Limb (tissue), 2 donors: ENCODE measurements around the gene KLK3.
"Not testable (repeated sequence)": the region's sequence is repeated elsewhere in the genome, so short reads cannot be mapped to it uniquely, and the experiment has no call there.

Experiments used
- DNase-seq, 2 donors: peaks; one replicate each; pipeline ENCODE4 v3.0.0-alpha.2; 2016; ENCODE audit errors: extremely low spot score in 2 of 2

Gene KLK3

DNA sequence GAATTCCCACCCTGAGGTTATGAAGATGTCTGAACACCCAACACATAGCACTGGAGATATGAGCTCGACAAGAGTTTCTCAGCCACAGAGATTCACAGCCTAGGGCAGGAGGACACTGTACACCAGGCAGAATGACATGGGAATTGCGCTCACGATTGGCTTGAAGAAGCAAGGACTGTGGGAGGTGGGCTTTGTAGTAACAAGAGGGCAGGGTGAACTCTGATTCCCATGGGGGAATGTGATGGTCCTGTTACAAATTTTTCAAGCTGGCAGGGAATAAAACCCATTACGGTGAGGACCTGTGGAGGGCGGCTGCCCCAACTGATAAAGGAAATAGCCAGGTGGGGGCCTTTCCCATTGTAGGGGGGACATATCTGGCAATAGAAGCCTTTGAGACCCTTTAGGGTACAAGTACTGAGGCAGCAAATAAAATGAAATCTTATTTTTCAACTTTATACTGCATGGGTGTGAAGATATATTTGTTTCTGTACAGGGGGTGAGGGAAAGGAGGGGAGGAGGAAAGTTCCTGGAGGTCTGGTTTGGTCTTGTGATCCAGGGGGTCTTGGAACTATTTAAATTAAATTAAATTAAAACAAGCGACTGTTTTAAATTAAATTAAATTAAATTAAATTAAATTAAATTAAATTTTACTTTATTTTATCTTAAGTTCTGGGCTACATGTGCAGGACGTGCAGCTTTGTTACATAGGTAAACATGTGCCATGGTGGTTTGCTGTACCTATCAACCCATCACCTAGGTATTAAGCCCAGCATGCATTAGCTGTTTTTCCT is 7.0 kb downstream of the KLK3 start:
- no peak for DNase-seq

DNA sequence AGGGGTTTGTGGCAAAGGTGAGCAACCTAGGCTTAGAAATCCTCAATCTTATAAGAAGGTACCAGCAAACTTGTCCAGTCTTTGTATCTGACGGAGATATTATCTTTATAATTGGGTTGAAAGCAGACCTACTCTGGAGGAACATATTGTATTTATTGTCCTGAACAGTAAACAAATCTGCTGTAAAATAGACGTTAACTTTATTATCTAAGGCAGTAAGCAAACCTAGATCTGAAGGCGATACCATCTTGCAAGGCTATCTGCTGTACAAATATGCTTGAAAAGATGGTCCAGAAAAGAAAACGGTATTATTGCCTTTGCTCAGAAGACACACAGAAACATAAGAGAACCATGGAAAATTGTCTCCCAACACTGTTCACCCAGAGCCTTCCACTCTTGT is 14.8 kb downstream of the KLK3 start:
- DNase-seq: no peak

DNA sequence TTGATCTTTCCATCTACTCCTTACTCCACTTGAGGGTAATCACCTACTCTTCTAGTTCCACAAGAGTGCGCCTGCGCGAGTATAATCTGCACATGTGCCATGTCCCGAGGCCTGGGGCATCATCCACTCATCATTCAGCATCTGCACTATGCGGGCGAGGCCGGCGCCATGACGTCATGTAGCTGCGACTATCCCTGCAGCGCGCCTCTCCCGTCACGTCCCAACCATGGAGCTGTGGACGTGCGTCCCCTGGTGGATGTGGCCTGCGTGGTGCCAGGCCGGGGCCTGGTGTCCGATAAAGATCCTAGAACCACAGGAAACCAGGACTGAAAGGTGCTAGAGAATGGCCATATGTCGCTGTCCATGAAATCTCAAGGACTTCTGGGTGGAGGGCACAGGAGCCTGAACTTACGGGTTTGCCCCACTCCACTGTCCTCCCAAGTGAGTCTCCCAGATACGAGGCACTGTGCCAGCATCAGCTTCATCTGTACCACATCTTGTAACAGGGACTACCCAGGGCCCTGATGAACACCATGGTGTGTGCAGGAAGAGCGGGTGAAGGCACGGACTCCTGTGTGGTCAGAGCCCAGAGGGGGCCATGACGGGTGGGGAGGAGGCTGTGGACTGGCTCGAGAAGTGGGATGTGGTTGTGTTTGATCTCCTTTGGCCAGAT is 15.8 kb downstream of the KLK3 start:
- no peak for DNase-seq

DNA sequence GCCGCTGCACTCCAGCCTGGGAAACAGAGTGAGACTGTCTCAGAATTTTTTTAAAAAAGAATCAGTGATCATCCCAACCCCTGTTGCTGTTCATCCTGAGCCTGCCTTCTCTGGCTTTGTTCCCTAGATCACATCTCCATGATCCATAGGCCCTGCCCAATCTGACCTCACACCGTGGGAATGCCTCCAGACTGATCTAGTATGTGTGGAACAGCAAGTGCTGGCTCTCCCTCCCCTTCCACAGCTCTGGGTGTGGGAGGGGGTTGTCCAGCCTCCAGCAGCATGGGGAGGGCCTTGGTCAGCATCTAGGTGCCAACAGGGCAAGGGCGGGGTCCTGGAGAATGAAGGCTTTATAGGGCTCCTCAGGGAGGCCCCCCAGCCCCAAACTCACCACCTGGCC is 18.3 kb downstream of the KLK3 start, which contains the start of gene KLK2:
KLK2 (plus strand) TSS at position 384 of the 400 bp plus-strand sequence. CDS start 35 bp downstream, outside the sequence.
- DNase-seq: no peak

DNA sequence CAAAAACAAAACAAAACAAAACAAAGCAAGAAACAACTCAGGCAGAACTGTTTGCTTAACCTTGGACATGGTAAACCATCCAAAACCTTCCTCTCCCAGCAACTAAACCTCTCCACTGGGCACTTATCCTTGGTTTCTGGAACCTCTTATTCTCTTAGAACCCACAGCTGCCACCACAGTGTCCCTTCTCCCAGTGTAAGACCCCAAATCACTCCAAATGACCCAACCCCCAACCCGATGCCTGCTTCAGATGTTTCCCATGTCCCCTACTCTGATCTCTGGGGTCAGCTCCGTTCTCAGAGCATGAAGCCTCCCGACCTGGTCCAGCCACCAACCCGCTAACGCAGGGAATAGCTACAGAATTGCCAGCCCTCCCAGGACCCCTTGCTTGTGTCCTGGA is 19.5 kb downstream of the KLK3 start:
- DNase-seq: no peak

- DNase-seq: no peak
Measured at GRCh38 chr19:50875795-50876422, 21.2 kb downstream of the KLK3 start.

DNA sequence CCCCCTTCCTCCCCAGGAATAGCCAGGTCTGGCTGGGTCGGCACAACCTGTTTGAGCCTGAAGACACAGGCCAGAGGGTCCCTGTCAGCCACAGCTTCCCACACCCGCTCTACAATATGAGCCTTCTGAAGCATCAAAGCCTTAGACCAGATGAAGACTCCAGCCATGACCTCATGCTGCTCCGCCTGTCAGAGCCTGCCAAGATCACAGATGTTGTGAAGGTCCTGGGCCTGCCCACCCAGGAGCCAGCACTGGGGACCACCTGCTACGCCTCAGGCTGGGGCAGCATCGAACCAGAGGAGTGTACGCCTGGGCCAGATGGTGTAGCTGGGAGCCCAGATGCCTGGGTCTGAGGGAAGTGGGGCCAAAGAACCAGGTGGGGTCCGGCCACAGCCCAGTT is 21.7 kb downstream of the KLK3 start:
- no peak for DNase-seq

DNA sequence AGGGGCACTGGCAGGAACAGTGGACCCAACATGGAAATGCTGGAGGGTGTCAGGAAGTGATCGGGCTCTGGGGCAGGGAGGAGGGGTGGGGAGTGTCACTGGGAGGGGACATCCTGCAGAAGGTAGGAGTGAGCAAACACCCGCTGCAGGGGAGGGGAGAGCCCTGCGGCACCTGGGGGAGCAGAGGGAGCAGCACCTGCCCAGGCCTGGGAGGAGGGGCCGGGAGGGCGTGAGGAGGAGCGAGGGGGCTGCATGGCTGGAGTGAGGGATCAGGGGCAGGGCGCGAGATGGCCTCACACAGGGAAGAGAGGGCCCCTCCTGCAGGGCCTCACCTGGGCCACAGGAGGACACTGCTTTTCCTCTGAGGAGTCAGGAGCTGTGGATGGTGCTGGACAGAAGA is 22.6 kb downstream of the KLK3 start:
- no peak for DNase-seq

GRCh38 chr19:50878851-50879250 is 24.1 kb downstream of the KLK3 start:
- no peak for DNase-seq

DNA sequence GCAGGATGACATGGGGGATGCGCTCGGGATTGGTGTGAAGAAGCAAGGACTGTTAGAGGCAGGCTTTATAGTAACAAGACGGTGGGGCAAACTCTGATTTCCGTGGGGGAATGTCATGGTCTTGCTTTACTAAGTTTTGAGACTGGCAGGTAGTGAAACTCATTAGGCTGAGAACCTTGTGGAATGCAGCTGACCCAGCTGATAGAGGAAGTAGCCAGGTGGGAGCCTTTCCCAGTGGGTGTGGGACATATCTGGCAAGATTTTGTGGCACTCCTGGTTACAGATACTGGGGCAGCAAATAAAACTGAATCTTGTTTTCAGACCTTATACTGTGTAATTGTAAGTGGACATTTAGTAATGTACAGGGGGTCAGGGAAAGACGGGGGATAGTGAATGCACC is 25.5 kb downstream of the KLK3 start:
- no peak for DNase-seq

- no peak for DNase-seq
Measured at GRCh38 chr19:50882188-50882587, 27.5 kb downstream of the KLK3 start.

- DNase-seq: no peak
Measured at GRCh38 chr19:50889638-50890037, 34.9 kb downstream of the KLK3 start.

GRCh38 chr19:50890422-50891252 is 35.9 kb downstream of the KLK3 start:
- DNase-seq: no peak

DNA sequence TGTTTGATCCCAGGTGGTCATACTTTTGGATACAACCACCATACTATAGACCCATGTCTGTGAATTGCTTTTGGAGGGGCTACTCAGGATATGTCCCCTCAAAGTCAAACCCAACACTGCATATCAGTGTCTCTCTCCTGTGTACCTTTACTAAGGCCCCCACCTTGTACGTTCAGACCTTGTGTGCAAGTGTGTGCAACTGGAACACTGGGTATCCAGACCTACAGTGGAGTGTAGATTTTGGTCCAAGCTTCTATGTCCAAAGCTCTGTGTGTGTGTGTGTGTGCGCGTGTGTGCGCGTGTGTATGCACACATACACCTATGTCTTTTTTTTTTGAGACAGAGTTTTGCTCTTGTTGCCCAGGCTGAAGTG is 36.5 kb downstream of the KLK3 start:
- DNase-seq: no peak

GRCh38 chr19:50893047-50893736 is 38.5 kb downstream of the KLK3 start:
- DNase-seq: no peak

GRCh38 chr19:50894478-50895356 is 40.0 kb downstream of the KLK3 start:
- no peak for DNase-seq

- not testable (repeated sequence) for DNase-seq
Measured at GRCh38 chr19:50896089-50896590, 41.4 kb downstream of the KLK3 start.

- no peak for DNase-seq
Measured at GRCh38 chr19:50896591-50897190, 42.0 kb downstream of the KLK3 start.

- DNase-seq: no peak
Measured at GRCh38 chr19:50897191-50897607, 42.5 kb downstream of the KLK3 start.
